ENCODE data around the gene ADAR. TPM values are rescaled to one million over a fixed set of nuclear protein-coding genes. Genes with fewer than 3 reads are reported as not detected.
"Not testable (repeated sequence)": the region's sequence is repeated elsewhere in the genome, so short reads cannot be mapped to it uniquely, and the experiment has no call there.

Gene ADAR
- 146 TPM for total RNA-seq

GRCh38 chr1:154607609-154608396, at the start of gene ADAR:
ADAR (minus strand) TSS chr1:154608186; CDS start chr1:154608006, 180 bp downstream.
- DNase-seq (ENCODE audit: low spot score): peak; percentile 93

GRCh38 chr1:154657556-154657955, 49.6 kb upstream of the ADAR start:
- no peak for DNase-seq (ENCODE audit: low spot score)

- no peak for DNase-seq (ENCODE audit: low spot score)
Observed at GRCh38 chr1:154652893-154653292, 44.9 kb upstream of the ADAR start.

GRCh38 chr1:154644724-154645123, 36.7 kb upstream of the ADAR start:
- not testable (repeated sequence) for DNase-seq (ENCODE audit: low spot score)

- no peak for DNase-seq (ENCODE audit: low spot score)
Observed at GRCh38 chr1:154641534-154641933, 33.5 kb upstream of the ADAR start.

- DNase-seq (ENCODE audit: low spot score): no peak
Observed at GRCh38 chr1:154639876-154640275, 31.9 kb upstream of the ADAR start.

GRCh38 chr1:154635171-154635570, 27.2 kb upstream of the ADAR start:
- no peak for DNase-seq (ENCODE audit: low spot score)

- no peak for DNase-seq (ENCODE audit: low spot score)
Observed at GRCh38 chr1:154629675-154630073, 21.7 kb upstream of the ADAR start.

GRCh38 chr1:154629061-154629674, 21.2 kb upstream of the ADAR start:
- no peak for DNase-seq (ENCODE audit: low spot score)

GRCh38 chr1:154628121-154628405, 20.1 kb upstream of the ADAR start:
- DNase-seq (ENCODE audit: low spot score): no peak

- peak; percentile 93 for DNase-seq (ENCODE audit: low spot score)
Observed at GRCh38 chr1:154627257-154628120, 19.5 kb upstream of the ADAR start.

GRCh38 chr1:154626456-154627256, 18.7 kb upstream of the ADAR start:
- DNase-seq (ENCODE audit: low spot score): no peak

- DNase-seq (ENCODE audit: low spot score): no peak
Observed at GRCh38 chr1:154624746-154625643, 17.0 kb upstream of the ADAR start.

- no peak for DNase-seq (ENCODE audit: low spot score)
Observed at GRCh38 chr1:154623358-154623757, 15.4 kb upstream of the ADAR start.

- DNase-seq (ENCODE audit: low spot score): no peak
Observed at GRCh38 chr1:154622503-154623039, 14.6 kb upstream of the ADAR start.

- no peak for DNase-seq (ENCODE audit: low spot score)
Observed at GRCh38 chr1:154621875-154622274, 13.9 kb upstream of the ADAR start.

- DNase-seq (ENCODE audit: low spot score): no peak
Observed at GRCh38 chr1:154620751-154621150, 12.8 kb upstream of the ADAR start.

GRCh38 chr1:154619181-154619948, 11.4 kb upstream of the ADAR start:
- DNase-seq (ENCODE audit: low spot score): no peak

GRCh38 chr1:154616659-154617345, 8.8 kb upstream of the ADAR start:
- DNase-seq (ENCODE audit: low spot score): no peak

Measured in mucosa of gallbladder (tissue), 1 donor.